Measurements from ENCODE around the gene AP2S1. TPM values are rescaled to one million over a fixed set of nuclear protein-coding genes. Genes with fewer than 3 reads are reported as not detected.
"Not testable (repeated sequence)": the region's sequence is repeated elsewhere in the genome, so short reads cannot be mapped to it uniquely, and the experiment has no call there.

AP2S1 gene
- total RNA-seq, 1 donor from 2014 or later: 120 TPM

DNA sequence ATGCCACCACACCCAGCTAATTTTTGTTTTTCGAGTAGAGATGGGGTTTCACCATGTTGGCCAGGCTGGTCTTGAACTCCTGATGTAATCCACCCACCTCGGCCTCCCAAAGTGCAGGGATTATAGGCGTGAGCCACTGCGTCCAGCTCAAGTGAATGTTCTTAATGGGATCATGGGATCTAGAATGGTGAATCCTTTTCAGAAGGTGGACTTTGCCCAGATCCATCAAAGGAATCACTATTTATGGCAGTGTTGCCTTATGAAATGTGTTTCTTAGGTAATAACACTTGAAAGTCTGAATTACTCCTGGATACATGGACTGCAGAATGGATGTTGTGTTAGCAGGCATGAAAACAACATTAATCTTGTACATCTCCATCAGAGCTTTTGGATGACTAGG is 30.4 kb upstream of the AP2S1 start:
- no peak for FAIRE-seq
- H3K27me3 ChIP-seq (ENCODE audit: control insufficient read depth, insufficient read depth, low read length): no peaks in the 10 kb centered on the region

DNA sequence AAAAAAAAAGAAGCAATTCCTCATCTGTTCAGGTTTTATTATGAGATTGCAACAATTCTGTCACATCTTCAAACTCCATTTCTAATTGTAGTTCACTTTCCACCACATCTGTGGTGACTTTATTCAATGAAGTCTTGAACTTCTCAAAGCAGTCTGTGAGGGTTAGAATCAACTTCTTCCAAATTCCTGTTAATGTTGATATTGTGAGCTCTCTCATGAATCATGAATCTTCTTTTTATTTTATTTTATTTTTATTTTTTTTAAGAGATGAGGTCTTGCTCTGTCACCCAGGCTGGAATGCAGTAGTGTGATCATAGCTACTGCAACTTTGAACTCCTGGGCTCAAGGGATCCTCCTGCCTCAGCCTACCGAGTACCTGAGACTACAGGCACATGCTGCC is 29.8 kb upstream of the AP2S1 start:
- TF ChIP-seq, protein P1, sequence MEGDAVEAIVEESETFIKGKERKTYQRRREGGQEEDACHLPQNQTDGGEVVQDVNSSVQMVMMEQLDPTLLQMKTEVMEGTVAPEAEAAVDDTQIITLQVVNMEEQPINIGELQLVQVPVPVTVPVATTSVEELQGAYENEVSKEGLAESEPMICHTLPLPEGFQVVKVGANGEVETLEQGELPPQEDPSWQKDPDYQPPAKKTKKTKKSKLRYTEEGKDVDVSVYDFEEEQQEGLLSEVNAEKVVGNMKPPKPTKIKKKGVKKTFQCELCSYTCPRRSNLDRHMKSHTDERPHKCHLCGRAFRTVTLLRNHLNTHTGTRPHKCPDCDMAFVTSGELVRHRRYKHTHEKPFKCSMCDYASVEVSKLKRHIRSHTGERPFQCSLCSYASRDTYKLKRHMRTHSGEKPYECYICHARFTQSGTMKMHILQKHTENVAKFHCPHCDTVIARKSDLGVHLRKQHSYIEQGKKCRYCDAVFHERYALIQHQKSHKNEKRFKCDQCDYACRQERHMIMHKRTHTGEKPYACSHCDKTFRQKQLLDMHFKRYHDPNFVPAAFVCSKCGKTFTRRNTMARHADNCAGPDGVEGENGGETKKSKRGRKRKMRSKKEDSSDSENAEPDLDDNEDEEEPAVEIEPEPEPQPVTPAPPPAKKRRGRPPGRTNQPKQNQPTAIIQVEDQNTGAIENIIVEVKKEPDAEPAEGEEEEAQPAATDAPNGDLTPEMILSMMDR (IDR thresholded peaks at IDR 0.05; ENCODE audit: insufficient read depth, low read length, severe bottlenecking): no peak
- no peak for DNase-seq (ENCODE audit: low read depth)
- no peaks in the 10 kb centered on the region for H3K36me3 ChIP-seq (ENCODE audit: control insufficient read depth, insufficient read depth, low read length)
- no peak for FAIRE-seq
- H3K4me3 ChIP-seq (ENCODE audit: low read depth, low read length): no peak overlapping the region
- no peaks in the 10 kb centered on the region for H3K27me3 ChIP-seq (ENCODE audit: control insufficient read depth, insufficient read depth, low read length)

More for the DNA sequence above, 30.4 kb upstream of the AP2S1 start:
- H3K36me3 ChIP-seq (ENCODE audit: control insufficient read depth, insufficient read depth, low read length): no peaks in the 10 kb centered on the region
- DNase-seq (ENCODE audit: low read depth): no peak
- H3K4me3 ChIP-seq (ENCODE audit: low read depth, low read length): no peak overlapping the region
- TF ChIP-seq, protein P1 (IDR thresholded peaks at IDR 0.05; ENCODE audit: insufficient read depth, low read length, severe bottlenecking): no peak

DNA sequence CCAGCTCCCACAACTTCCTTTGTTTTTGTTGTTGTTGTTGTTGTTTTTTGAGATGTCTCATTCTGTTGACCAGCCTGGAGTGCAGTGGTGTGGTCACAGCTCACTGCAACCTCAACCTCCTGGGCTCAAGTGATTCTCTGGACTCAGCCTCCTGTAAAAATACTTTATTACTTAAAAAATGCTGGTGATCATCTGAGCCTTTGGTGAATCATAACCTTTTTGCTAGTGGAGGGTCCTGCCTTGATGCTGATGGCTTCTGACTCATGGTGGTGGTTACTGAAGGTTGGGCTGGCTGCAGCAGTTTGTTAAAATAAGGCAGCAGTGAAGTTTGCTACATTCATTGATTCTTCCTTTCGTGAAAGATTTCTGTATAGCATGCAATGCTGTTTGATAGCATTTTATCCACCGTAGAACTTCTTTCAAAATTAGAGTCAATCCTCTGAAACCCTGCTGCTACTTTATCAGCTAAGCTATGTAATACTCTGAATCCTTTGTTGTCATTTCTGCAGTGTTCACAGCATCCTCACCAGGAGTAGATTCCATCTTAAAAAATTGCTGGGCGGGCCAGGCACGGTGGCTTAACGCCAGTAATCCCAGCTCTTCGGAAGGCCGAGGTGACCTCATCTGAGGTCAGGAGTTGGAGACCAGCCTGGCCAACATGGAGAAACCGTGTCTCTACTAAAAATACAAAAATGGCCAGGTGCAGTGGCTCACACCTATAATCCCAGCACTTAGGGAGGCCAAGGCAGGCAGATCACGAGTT is 28.1 kb upstream of the AP2S1 start:
- DNase-seq (ENCODE audit: low read depth) (no peak), FAIRE-seq (no peak)
- H3K36me3 ChIP-seq (ENCODE audit: control insufficient read depth, insufficient read depth, low read length): no peaks in the 10 kb centered on the region
- TF ChIP-seq, protein P1 (IDR thresholded peaks at IDR 0.05; ENCODE audit: insufficient read depth, low read length, severe bottlenecking): no peak
- H3K27me3 ChIP-seq (ENCODE audit: control insufficient read depth, insufficient read depth, low read length): no peaks in the 10 kb centered on the region
- H3K4me3 ChIP-seq (ENCODE audit: low read depth, low read length): no peak overlapping the region

DNA sequence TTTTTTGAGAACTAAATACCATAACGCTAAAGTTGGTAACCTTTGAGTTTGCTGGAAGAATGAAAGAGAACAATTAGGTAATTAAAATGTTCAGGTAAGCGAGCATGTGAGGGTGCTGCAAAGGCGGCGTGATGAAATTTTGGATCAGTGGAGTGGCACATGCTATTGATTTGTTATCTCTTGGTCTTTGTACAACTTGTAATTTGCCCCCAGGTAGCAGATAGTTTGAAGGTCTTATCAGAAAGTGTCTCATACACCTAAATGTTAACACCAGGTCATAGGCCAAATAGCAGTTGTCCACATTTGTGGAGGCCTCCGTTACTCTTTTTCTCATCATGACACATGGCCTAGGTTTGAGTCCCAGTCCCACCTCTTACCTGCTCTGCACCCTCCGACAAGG is 25.0 kb upstream of the AP2S1 start:
- Histone ChIP-seq H3K36me3 (ENCODE audit: control insufficient read depth, insufficient read depth, low read length) (no peaks in the 10 kb centered on the region), H3K4me3 (ENCODE audit: low read depth, low read length) (no peak overlapping the region), H3K27me3 (ENCODE audit: control insufficient read depth, insufficient read depth, low read length) (no peaks in the 10 kb centered on the region)
- no peak for DNase-seq (ENCODE audit: low read depth)
- FAIRE-seq: no peak
- TF ChIP-seq, protein P1 (IDR thresholded peaks at IDR 0.05; ENCODE audit: insufficient read depth, low read length, severe bottlenecking): no peak

DNA sequence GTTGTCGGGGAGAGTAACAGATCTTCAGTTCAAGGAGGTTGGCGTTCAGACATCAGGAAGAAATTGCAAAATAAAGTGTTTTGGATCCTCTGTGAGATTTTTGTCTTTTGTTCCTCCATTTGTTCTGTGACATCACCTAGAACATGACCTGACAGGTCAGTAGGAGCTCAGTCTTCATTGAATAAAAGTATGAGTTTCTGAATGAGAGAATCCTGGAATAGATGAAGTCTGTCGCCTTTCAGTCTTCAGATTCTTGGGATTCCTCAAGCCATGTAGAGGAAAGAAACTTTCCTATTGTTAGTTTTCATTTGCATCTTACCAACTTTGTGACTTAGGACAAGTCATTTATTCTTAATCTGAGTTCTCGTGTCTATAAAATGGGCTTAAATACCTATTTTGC is 24.6 kb upstream of the AP2S1 start:
- FAIRE-seq: no peak
- DNase-seq (ENCODE audit: low read depth): peak; percentile 60
- H3K4me3 ChIP-seq (ENCODE audit: low read depth, low read length): no peak overlapping the region
- H3K27me3 ChIP-seq (ENCODE audit: control insufficient read depth, insufficient read depth, low read length): no peaks in the 10 kb centered on the region
- TF ChIP-seq, protein P1 (IDR thresholded peaks at IDR 0.05; ENCODE audit: insufficient read depth, low read length, severe bottlenecking): no peak
- no peaks in the 10 kb centered on the region for H3K36me3 ChIP-seq (ENCODE audit: control insufficient read depth, insufficient read depth, low read length)

DNA sequence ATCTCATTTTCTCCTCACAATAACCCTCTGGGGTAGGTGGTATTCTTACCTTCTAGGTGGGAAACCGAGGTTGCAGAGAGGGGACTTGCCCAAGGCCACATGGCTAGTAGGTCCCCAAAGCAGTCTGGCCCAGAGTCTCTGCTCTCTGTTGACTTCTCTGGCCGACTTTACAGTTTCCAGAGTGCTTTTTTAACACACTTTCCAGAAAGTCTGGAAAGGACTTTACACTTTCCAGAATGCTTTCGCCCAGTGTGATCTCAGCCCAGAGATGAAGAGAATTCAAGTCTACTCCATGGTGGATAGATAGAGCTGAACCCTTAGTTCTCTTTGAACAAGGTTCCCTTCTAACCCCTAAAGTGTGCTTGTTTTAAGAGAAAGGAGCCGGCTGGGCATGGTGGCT is 22.3 kb upstream of the AP2S1 start:
- TF ChIP-seq, protein P1 (IDR thresholded peaks at IDR 0.05; ENCODE audit: insufficient read depth, low read length, severe bottlenecking): no peak
- DNase-seq (ENCODE audit: low read depth) (no peak), FAIRE-seq (no peak)
- Histone ChIP-seq H3K27me3 (ENCODE audit: control insufficient read depth, insufficient read depth, low read length) (no peaks in the 10 kb centered on the region), H3K4me3 (ENCODE audit: low read depth, low read length) (no peak overlapping the region), H3K36me3 (ENCODE audit: control insufficient read depth, insufficient read depth, low read length) (no peaks in the 10 kb centered on the region)

DNA sequence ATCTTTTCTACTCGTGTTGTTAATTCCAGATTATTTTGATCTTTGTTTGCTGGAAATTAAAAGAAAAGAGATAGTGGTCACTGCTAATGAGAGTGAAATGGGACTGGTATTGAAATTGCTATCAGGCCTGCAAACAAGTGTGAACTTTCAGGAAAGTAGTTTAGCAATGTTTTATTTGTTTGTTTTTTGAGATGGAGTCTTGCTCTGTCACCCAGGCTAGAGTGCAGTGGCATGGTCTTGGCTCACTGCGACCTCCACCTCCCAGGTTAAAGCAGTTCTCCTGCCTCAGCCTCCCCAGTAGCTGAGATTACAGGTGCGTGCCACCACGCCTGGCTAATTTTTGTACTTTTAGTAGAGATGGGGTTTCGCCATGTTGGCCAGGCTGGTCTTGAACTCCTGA is 20.5 kb upstream of the AP2S1 start:
- not testable (repeated sequence) for H3K36me3 ChIP-seq (ENCODE audit: control insufficient read depth, insufficient read depth, low read length); H3K4me3 ChIP-seq (ENCODE audit: low read depth, low read length); FAIRE-seq; H3K27me3 ChIP-seq (ENCODE audit: control insufficient read depth, insufficient read depth, low read length); DNase-seq (ENCODE audit: low read depth)
